ENCODE data around the gene TMEM181.

DNA sequence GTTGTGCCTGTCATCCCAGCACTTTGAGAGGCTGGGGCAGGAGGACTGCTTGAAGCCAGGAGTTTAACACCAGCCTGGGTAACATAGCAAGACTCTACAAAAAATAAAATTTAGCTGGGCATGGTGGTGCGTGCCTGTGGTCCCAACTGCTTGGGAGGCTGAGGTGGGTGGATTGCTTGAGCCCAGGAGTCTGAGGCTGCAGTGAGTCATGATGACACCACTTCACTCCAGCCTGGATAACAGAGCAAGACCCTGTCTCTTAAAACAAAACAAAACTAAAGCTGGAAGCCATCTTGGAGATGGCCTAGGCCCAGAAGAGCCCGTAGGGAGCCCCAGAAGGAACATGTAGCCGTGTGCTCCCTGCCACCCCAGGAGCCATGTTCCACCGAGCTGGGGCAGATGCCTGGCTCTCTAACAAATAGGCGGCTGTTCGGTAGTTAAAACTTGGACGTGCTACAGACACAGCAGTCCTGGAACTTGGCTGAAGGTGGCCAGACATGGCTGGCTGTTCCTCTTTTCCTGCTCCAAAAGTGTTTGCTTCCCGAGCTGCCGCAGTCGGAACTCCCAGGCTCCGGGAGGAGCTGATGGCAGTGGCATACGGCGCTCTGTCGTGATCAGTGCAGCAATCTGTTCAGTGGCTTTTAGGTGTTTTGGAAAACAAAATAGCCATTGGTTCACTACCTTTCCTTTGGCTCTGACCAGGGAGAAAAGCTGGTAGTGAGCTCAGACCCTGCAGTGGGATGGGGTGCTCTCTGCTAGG, 47.7 kb downstream of the TMEM181 start:
- TF ChIP-seq ZNF530 (CRISPR knock-in tag; IDR thresholded peaks at IDR 0.05; ENCODE audit: low read depth): no peak
- no peak for TF ChIP-seq NFE2L2 (IDR thresholded peaks at IDR 0.05; ENCODE audit: low read length)
- TF ChIP-seq ZNF17 (CRISPR knock-in tag; IDR thresholded peaks at IDR 0.05): no peak
- no peak for TF ChIP-seq MXI1 (IDR thresholded peaks at IDR 0.05; ENCODE audit: borderline replicate concordance, low read depth, low read length)
- no peak for TF ChIP-seq ZSCAN5A (CRISPR knock-in tag; IDR thresholded peaks at IDR 0.05; ENCODE audit: borderline replicate concordance)
- TF ChIP-seq, protein P1, sequence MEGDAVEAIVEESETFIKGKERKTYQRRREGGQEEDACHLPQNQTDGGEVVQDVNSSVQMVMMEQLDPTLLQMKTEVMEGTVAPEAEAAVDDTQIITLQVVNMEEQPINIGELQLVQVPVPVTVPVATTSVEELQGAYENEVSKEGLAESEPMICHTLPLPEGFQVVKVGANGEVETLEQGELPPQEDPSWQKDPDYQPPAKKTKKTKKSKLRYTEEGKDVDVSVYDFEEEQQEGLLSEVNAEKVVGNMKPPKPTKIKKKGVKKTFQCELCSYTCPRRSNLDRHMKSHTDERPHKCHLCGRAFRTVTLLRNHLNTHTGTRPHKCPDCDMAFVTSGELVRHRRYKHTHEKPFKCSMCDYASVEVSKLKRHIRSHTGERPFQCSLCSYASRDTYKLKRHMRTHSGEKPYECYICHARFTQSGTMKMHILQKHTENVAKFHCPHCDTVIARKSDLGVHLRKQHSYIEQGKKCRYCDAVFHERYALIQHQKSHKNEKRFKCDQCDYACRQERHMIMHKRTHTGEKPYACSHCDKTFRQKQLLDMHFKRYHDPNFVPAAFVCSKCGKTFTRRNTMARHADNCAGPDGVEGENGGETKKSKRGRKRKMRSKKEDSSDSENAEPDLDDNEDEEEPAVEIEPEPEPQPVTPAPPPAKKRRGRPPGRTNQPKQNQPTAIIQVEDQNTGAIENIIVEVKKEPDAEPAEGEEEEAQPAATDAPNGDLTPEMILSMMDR (CRISPR knock-in tag; IDR thresholded peaks at IDR 0.05): no peak
- TF ChIP-seq ZBTB20 (CRISPR knock-in tag; IDR thresholded peaks at IDR 0.05; ENCODE audit: borderline replicate concordance, low read depth): no peak

Measured in HepG2 (cell line).